HG03520 (cell line): ENCODE measurements around the gene ANKRD27.

Experiments used
- ATAC-seq: cut with Tn5 transposase; IDR thresholded peaks from one replicate; pipeline ENCODE4 v1.9.1; 2021; ENCODE audit warnings: mild to moderate bottlenecking, moderate library complexity; ENCODE audit not compliant: unreplicated experiment

The ANKRD27 gene

DNA sequence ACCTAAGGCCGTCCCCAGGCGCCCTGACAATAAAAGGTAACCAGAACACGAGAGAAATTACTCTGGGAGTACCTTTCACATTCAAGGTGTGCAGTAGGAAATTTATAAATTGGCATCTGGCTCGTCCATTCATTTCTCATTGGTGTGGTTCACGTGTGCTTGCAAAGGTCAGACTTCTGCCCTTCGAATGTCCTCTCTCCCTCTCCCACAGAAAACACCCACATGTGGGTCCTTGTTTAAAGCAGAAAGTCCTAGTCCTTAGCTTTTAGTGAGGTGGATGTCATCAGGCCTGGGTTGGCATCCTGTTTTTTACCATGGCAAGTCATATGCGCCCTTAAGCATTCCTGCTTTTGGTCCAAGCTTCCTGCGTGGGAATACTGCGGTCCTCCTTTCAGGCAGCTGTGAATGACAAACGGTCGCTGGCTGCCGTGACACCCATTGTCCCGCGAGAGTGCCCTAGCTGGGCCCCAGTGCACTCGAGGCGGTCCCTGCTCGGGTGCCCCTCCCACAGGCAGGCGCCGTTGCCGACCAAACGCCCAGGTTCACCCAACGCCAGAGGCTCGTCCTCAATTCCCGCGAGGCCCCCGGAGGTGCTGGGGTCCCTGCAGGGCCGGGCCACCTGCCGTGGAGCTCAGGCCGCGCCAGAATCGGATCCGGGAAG is 16.4 kb upstream of the ANKRD27 start, which contains the start of gene NUDT19:
Gene NUDT19 (plus strand): TSS at position 531 of the 661 bp plus-strand sequence. CDS start 140 bp downstream, outside the sequence.
- peak; percentile 77 for ATAC-seq

DNA sequence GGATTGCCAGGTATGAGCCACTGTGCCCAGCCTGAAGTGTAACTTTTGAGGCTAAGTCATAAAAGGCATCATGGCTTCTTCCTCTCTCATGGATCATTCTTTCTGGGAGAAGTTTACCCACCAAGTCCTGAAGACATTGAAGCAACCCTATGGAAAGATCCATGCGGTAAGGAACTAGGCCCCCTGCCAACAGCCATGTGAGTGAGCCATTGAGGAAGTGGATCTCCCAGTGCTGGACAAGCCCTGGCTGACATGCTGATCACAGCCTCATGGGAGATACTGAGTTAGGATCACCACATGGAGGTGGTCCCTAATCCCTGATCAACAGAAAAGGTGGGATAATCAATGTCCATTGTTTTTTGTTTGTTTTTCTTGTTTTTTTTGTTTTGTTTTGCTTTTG is 13.3 kb upstream of the ANKRD27 start:
- no peak for ATAC-seq

DNA sequence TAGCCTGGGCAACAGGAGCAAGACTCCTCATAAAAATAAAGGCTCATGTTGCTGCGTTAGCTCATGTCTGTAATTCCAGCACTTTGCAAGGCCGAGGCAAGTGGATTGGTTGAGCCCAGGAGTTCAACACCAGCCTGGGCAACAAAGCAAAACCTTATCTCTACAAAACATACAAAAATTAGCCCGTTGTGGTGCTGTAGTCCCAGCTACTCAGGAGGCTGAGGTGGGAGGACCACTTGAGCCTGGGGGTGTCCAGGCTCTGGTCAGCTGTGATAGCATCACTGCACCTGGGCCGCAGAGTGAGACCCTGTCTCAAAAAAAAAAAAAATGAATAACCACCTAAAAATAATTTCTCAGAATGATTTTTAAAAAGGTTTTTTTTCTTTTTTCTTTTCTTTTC is 12.7 kb upstream of the ANKRD27 start:
- ATAC-seq = no peak

DNA sequence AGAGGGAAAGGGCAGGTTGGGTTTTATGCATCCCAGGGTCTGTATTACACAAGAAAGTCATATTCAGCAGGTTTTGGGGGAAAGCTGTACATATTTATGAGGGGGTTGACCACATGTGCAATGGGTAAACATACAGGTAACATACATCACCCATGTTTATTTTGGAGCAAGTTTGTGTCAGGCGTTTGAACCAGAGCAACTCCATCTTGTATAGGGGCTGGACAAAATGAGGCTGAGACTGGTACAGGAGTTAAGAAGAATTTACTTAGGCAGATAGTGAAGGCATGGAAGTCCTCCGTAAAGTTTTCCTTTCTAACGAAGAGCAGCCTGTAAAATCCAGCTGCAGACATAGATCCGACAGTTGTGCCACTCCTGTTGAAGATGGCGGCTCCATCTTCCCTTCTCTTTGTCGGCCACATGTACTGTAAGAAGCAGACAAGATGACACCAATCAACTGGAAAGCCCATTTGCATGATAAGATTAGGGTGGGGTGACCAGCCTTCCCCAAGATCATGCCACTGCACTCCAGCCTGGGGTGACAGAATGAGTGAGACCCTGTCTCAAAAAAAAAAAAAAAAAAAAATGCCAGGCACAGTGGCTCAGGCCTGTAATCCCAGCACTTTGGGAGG is 12.0 kb upstream of the ANKRD27 start:
- ATAC-seq = no peak

DNA sequence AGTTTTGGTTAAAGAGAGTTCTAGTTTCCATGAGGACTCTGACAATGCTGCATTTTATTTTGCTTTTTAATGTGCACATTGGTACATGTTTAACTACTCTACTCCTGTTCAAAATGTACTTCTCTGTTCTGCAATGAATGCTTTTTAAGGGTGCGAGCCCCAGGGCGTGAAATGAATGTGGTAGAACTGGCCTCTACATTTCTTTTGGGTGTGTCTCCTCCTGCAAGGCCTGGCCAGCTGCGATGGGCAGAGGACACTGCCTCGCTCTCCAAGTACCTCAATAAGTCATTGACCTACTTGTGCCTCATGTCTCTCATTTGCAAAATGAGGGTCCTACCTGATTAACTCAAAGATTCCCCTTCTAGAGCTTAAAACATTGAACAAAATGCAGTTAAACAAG is 7.3 kb upstream of the ANKRD27 start:
- ATAC-seq = no peak

DNA sequence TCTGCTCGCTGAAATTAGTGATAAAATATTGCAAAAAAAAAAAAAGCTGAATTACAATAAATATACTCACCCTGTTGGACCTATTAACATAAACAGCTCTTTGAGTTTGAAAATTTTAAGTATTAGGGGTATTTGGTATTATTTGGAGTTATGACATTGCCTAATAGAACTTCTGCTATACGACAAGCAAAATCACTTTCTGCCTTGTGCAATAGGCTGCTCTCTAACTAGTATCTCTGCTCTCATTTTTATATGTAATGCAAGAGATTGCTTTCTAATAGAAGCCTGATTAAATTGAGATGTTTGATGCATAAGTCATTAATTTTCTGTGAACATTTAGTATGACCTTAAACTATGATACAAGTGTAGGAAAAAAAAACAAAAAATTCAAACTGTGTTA is 6.0 kb upstream of the ANKRD27 start:
- no peak for ATAC-seq

DNA sequence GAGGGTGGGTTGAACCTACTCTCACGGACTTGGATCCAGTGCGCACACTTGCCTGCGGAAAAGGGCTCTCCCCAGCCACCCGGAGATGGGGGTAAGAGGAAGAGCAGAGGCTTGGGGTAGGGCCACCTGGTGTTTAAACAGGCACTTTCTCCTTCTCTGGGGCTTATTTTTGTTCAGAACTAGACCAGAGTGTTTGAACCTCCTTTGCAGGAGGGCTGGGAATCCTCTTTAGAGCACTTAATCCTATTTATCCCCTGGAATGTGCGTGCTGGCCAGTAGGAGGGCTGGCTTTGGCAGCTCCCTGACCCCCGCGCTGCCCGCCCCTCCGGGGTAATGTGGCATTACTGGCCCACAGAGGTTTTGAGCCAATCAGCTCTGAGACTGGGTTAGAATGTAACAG is 2.7 kb upstream of the ANKRD27 start:
- no peak for ATAC-seq

DNA sequence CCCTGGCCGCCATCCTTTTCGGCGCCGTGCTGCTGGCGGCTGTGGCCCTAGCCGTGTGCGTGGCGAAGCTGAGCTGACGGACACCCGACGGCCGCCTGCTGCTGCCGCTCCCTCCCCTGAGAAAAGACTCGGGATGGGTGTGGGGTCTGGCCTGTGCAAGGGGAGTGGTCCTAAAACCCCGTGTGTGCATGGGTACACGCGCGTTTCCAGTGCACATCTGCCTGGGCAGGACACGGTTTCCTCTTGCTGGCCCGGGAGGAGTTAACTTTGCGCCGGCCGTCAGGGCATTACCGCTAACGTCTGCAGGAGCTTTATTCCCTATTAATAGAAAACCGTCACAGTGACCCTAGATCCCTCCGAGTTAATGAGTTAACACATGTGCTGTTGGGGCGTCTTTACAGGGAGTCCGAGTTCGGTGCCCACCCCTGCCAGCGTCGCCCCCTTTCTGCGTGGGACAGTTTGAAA is 1.9 kb upstream of the ANKRD27 start:
- no peak for ATAC-seq

DNA sequence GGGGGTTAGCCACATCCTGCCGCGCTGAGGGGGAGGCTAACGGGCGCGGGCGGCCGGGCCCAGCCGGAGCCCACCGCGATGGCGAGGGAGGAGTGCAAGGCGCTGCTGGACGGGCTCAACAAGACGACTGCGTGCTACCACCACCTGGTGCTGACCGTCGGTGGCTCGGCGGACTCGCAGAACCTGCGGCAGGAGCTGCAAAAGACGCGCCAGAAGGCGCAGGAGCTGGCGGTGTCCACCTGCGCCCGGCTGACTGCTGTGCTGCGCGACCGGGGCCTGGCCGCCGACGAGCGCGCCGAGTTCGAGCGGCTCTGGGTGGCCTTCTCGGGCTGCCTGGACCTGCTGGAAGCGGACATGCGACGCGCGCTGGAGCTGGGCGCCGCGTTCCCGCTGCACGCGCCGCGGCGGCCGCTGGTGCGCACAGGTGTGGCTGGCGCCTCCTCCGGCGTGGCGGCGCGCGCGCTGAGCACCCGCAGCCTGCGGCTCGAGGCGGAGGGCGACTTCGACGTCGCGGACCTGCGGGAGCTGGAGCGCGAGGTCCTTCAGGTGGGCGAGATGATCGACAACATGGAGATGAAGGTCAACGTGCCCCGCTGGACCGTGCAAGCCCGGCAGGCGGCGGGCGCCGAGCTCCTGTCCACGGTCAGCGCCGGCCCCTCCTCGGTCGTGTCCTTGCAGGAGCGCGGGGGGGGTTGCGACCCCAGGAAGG is 1.4 kb upstream of the ANKRD27 start:
- ATAC-seq = no peak

DNA sequence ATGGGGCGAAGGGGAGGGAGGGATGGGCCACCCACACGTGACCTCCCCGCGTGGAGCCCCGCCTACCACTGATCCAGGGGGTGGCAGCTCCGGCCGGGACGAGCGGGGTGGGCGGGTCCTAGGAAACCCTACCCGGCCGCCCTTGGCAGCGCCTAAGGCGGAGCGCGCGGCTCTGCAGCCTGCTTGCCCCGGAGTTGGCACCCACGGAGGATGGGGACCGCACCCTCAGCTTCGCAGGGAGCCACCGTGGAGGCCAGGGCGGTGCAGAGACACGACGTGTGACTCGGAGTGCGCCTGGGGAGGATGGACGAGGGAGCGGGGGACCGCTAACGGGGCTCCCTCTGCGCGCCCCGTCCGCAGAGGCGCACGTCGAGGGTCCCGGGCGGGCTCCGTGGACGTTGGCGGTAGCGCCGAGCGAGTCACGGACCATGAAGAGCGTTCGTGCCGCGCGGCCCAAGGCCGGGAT is 773 bp upstream of the ANKRD27 start, which contains the start of gene RGS9BP:
Gene RGS9BP (plus strand): TSS at position 129 of the 466 bp plus-strand sequence. CDS start 416 bp downstream, outside the sequence.
- ATAC-seq = no peak

DNA sequence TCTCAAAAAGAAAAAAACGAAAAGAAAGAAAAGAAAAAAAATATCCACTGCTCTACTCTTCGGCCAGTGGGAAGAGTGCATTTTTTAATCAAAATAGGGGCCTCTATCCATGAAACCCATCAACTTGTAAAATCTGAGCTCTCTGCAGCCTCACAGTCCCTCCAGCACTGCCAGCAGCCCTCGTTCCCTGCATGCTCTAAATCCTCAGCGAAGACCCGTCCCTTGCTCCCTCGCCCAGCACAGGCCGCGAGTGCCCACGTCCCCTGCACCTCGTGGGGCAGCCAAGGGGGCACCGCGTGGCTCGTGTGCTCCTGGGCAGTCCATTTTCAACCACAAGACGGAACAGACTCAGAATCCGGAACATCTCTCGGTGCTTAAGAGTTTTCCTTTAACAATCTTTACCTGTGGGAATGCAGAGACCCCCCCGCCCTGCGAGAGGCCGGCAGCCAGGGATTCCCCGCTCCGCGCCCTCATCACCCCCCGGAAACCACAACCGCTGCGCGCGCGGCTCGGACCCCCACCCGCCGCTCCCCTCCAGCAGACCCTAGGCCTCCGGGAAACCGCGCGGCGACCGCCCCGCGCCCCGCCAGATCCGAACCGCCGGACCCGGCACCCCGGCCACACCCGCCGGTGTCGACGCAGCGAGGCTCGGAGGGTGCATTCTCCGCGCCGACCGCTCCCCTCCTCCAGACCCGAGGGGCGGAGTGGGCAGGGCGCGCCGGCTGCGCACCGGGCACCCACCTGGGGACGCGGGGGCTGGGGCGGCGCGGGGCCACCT is 638 bp downstream of the ANKRD27 start:
- ATAC-seq = no peak

DNA sequence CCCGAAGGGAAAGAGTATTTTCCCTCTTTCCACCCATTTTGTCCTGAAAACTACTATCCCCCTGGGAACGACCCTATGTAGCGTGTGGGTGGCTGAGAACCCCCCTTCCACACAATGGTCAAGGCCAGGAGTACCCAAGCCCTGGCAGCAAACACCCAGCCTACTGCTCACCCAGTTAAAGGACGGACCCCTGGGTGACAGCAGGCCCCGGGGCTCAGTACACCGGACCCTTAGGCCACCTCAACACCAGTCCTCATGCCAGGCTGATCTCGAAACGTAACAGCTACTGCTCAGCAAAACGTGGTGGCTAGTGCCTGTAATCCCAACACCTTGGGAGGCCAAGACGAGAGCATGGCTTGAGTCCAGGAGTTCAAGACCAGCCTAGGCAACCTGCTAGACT is 1.4 kb downstream of the ANKRD27 start:
- ATAC-seq = no peak

DNA sequence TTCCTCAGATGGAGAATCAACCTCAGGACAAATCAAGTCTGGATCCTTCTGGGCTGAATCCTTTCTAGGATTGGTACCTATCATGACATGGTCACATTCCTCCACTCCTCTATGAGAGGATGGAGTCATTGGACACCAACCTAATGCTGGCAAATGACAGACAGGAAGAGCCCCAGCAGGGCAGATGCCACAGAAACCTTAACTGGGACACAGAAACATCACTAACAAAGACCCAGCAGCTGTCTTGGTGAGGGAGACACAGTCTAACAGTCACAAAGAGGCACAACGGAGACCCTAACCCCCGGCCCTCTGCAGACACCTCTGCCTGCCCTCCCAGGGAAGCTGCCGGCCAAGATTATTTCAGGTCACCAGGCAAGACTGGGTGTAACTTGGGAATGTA is 2.1 kb downstream of the ANKRD27 start:
- ATAC-seq = no peak

DNA sequence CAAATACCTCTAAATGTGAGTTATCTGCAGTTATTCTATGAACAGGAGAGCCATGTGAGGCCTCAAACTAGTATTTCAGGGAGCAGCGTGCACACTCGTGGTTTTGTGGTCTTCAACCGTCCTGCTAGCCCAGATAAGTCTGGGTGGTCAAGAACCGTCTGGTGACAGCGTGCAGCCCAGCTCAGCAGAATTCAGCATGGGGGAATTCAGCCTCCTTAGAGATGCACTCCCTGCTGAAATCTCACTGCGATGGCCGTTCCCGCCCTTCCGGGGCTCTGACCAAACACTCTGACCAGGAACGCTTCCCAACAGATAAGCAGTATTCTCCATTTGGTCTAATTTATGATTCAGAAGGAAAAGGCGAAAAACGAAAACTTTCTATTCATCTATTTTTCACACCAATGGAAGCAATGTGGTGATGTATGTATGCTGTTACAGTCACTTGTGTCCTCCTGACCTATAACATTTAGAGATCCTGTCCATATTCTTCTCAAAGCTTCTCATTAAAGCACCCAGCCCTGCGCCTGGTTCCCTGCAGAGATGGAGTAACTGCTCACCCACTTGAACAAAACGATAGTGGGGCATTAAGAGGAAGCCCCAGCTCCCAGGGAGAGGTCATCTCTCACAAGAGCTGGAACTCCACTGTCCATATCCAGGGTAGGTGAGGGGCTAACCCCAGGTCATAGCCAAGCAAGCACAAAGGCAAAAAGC is 2.9 kb downstream of the ANKRD27 start:
- no peak for ATAC-seq

DNA sequence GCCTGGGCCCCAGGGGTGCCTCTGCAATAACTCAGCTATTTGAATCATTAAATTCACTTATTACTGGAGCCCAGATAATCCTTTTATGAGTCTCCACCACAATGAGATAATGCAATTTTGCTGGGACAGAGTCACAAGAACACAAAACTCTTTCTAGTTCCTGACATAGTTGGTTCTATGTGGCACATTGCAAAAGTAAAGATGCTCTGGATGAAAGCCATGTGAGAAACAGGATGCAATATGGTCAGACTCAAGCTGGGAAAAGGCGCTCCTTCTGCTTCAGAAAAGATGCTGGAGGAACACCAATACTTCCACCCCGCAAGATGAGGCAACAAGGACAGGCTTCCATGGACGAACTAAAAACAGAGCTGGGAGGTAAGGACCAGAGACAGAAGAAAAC is 5.7 kb downstream of the ANKRD27 start:
- ATAC-seq = no peak

DNA sequence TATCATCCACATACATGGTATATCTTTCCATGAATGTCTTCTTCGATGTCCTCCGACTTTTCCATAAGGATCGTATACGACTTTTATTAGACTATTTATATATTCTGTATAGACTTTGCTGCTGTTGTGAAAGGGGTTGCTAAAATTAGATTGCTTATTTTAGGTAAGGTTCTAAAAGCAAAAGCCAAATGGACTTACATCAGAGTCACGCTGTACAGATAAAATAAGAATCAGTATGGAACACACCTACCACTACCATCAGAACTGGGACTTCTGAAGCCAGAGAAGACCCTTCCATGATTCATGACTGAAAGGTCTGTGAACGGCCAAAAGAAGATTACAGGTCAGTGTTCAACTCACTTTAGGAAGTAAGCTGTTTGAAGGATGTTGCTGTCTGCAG is 8.9 kb downstream of the ANKRD27 start:
- ATAC-seq = no peak

DNA sequence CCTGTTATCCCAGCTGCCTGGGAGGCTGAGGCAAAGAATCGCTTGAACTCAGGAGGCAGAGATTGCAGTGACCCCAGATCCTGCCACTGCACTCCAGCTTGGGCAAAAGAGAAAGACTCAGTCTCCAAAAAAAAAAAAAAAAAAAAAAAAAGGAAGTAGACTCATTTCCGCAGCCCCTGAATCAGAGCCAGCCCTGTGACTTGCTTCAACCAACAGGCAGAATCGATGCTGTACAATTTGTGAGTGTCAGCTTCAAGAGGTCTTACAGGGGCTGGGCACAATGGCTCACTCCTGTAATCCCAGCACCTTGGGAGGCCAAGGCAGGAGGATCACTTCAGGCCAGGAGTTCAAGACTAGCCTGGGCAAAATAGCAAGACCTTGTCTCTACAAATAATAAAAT is 12.8 kb downstream of the ANKRD27 start:
- no peak for ATAC-seq

DNA sequence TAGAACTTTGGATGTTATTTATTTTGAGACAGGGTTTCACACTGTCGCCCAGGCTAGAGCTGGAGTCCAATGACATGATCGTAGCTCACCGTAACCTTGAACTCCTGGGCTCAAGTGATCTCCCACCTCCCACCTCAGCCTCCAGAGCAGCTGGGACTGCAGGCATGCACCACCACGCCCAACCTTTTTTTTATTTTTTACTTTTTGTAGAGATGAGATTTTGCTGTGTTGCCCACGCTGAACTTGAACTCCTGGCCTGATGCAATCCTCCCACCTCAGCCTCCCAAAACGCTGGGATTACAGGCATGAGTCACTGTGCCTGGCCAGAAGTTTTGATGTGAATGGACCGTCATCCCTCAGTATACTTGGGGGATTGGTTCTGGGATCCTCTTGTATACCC is 13.7 kb downstream of the ANKRD27 start:
- ATAC-seq = no peak

DNA sequence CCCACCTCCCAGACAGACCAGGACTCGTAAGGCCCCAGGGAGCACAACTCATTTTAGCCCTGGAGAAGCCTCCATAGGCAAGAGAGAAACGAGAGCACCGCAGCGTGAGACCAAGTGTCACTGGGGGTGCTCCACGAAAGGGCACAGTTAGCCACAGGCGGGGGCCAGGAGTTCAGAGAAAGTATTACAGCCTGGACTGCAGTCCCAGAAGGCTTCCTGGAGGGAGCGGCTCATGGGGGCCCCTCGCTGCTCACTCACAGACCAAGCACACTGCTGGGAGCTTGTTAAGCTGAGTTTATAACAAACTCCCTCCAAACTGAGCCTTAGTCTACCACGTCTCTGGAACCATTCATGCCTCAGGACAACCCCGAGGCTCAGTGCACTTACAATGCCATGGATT is 16.5 kb downstream of the ANKRD27 start:
- no peak for ATAC-seq

DNA sequence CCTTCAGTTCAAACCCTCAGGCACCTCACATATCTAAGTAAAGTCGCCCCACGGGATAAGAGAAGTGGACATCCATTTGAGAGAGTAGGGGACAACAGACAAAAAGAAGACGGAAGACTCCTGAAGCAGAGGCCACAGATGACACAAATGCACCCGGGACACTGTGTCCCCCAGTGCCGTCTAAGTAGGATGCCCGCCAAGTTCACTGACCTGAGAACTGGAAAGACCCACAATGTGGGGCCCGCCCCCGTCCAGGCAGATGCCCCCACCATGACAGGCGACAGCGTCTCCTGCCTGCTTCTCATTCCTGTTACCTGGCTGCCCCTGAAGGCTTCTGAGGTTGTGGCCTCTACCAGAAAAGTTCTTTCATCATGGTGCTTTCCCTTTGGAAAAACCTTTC is 16.9 kb downstream of the ANKRD27 start:
- ATAC-seq = no peak
